ENCODE data around the gene OR6K2. TPM values are rescaled to one million over a fixed set of nuclear protein-coding genes. Genes with fewer than 3 reads are reported as not detected.

OR6K2 gene
- polyA plus RNA-seq (2011; rRNA removed): not detected in 2 replicates
- polyA minus RNA-seq (2011; rRNA and poly(A)+ RNA removed): not detected in 2 replicates

DNA sequence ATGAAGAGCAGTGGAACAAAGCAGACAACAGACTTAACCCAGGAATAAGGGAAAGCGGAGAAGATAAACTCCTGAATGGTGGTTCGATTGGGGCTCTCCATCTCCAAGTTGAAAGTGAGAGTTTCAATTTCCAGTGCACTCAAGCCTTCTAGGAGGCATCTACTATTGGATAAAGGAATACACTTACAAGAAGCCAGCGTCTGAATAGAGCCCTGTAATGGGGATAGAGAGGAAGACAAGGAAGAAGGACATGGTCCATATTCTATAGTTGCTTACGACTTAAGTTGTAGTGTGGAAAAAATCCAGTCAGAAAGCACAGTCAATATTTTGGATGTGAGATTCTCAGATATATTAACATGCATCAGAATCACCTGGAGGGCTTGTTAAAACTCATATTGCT lies at the start of gene OR6K2:
Gene OR6K2 (minus strand): TSS at position 101 of the 400 bp plus-strand sequence. CDS start 0 bp downstream, at position 101.
- Histone ChIP-seq H3K27me3 (ENCODE audit: control insufficient read depth, insufficient read depth, low read length) (no peaks in the 10 kb centered on the region), H3K4me3 (ENCODE audit: low read depth, low read length) (no peak within 1 kb of the TSS), H3K36me3 (ENCODE audit: control insufficient read depth, insufficient read depth, low read length) (no peaks in the 10 kb centered on the region)
- TF ChIP-seq, protein P1, sequence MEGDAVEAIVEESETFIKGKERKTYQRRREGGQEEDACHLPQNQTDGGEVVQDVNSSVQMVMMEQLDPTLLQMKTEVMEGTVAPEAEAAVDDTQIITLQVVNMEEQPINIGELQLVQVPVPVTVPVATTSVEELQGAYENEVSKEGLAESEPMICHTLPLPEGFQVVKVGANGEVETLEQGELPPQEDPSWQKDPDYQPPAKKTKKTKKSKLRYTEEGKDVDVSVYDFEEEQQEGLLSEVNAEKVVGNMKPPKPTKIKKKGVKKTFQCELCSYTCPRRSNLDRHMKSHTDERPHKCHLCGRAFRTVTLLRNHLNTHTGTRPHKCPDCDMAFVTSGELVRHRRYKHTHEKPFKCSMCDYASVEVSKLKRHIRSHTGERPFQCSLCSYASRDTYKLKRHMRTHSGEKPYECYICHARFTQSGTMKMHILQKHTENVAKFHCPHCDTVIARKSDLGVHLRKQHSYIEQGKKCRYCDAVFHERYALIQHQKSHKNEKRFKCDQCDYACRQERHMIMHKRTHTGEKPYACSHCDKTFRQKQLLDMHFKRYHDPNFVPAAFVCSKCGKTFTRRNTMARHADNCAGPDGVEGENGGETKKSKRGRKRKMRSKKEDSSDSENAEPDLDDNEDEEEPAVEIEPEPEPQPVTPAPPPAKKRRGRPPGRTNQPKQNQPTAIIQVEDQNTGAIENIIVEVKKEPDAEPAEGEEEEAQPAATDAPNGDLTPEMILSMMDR (IDR thresholded peaks at IDR 0.05; ENCODE audit: insufficient read depth, low read depth, low read length): no peak
- CTCF ChIA-PET: no interaction called here
- no peak for DNase-seq (ENCODE audit: low read depth)
- POLR2A ChIA-PET: no interaction called here

DNA sequence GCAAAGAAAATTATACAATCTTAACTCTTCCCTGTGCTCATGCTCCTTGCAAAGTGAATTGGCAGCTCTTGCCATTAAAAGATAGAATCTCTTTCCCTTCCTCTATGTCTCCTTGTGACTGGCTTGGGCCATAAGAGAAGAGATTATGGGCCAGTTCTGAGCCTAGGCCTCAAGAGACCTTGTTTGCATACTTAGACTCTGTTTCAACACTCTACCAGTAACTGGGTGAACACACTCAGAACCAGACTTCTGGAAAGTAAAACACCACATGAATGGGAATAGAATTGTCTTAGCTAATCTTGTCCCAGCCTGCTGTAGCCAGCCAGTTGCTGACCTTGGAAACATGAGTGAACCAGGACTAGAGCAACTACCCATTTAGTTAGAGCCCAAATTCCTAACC lies 35.4 kb upstream of the OR6K2 start:
- ChIA-PET CTCF (no interaction called here), POLR2A (interaction anchor here (0.5 kb wide), 1 partner anchor 534 kb away, joined by 3 read pairs; no protein-coding TSS in a partner anchor)
- H3K4me3 ChIP-seq (ENCODE audit: low read depth, low read length): no peak overlapping the region
- no peaks in the 10 kb centered on the region for H3K36me3 ChIP-seq (ENCODE audit: control insufficient read depth, insufficient read depth, low read length)
- no peak for DNase-seq (ENCODE audit: low read depth)
- H3K27me3 ChIP-seq (ENCODE audit: control insufficient read depth, insufficient read depth, low read length): no peaks in the 10 kb centered on the region
- TF ChIP-seq, protein P1 (IDR thresholded peaks at IDR 0.05; ENCODE audit: insufficient read depth, low read depth, low read length): no peak

GRCh38 chr1:158732524-158732923 lies 32.1 kb upstream of the OR6K2 start:
- POLR2A ChIA-PET: no interaction called here
- CTCF ChIA-PET: no interaction called here
- DNase-seq (ENCODE audit: low read depth): no peak
- TF ChIP-seq, protein P1 (IDR thresholded peaks at IDR 0.05; ENCODE audit: insufficient read depth, low read depth, low read length): no peak
- Histone ChIP-seq H3K36me3 (ENCODE audit: control insufficient read depth, insufficient read depth, low read length) (no peaks in the 10 kb centered on the region), H3K4me3 (ENCODE audit: low read depth, low read length) (no peak overlapping the region), H3K27me3 (ENCODE audit: control insufficient read depth, insufficient read depth, low read length) (no peaks in the 10 kb centered on the region)

- ChIA-PET POLR2A (no interaction called here), CTCF (interaction anchor here (1.2 kb wide), 1 partner anchor 13 kb away, joined by 3 read pairs; no protein-coding TSS in a partner anchor)
- Histone ChIP-seq H3K27me3 (ENCODE audit: control insufficient read depth, insufficient read depth, low read length) (no peaks in the 10 kb centered on the region), H3K36me3 (ENCODE audit: control insufficient read depth, insufficient read depth, low read length) (no peaks in the 10 kb centered on the region), H3K4me3 (ENCODE audit: low read depth, low read length) (no peak overlapping the region)
- TF ChIP-seq, protein P1 (IDR thresholded peaks at IDR 0.05; ENCODE audit: insufficient read depth, low read depth, low read length): no peak
- DNase-seq (ENCODE audit: low read depth): no peak
Measured at GRCh38 chr1:158731707-158732106, 31.3 kb upstream of the OR6K2 start.

DNA sequence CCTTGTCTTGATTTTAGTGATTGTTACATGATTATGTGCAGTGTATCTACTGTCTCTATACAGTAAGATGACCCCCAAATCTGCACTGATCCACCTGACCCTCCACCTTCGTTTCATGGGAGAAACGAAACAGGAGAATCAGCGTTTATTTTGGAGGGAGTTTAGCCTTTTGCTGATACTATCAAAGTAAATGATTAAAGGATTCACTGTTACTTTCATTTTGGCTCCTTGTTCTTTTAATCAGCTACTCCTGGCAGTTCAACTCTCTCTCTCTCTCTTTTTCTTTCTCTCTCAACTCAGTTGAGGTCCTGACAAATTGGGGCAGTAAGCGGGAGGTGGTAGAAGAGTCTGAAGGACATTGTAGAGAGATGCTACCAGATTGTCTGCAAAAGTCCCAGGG lies 30.0 kb upstream of the OR6K2 start:
- TF ChIP-seq, protein P1 (IDR thresholded peaks at IDR 0.05; ENCODE audit: insufficient read depth, low read depth, low read length): no peak
- H3K4me3 ChIP-seq (ENCODE audit: low read depth, low read length): no peak overlapping the region
- no peaks in the 10 kb centered on the region for H3K36me3 ChIP-seq (ENCODE audit: control insufficient read depth, insufficient read depth, low read length)
- ChIA-PET POLR2A (no interaction called here), CTCF (interaction anchor here (0.6 kb wide), 1 partner anchor 267 kb away, joined by 3 read pairs; no protein-coding TSS in a partner anchor)
- DNase-seq (ENCODE audit: low read depth): no peak
- H3K27me3 ChIP-seq (ENCODE audit: control insufficient read depth, insufficient read depth, low read length): no peaks in the 10 kb centered on the region
